Uterus (tissue), 2 donors: ENCODE measurements around the gene MYH7.

ENCODE experiments used
- CTCF ChIP-seq, 4 experiments: fragments of 200-600 bp in 2 of 4; fragments of 450-650 bp in 2 of 4; sonication (generic) in 2 of 4; IDR thresholded peaks; one replicate each; pipeline ENCODE4 v1.5.1; 2016 to 2019; ENCODE audit warnings: antibody characterized with exemption in 4 of 4, mild to moderate bottlenecking in 2 of 4, moderate library complexity in 1 of 4
- POLR2A ChIP-seq, 2 donors: fragments of 450-650 bp; IDR thresholded peaks; one replicate each; pipeline ENCODE4 v1.6.1; 2016; ENCODE audit warnings: antibody characterized with exemption in 2 of 2, mild to moderate bottlenecking in 1 of 2, moderate library complexity in 1 of 2

DNA sequence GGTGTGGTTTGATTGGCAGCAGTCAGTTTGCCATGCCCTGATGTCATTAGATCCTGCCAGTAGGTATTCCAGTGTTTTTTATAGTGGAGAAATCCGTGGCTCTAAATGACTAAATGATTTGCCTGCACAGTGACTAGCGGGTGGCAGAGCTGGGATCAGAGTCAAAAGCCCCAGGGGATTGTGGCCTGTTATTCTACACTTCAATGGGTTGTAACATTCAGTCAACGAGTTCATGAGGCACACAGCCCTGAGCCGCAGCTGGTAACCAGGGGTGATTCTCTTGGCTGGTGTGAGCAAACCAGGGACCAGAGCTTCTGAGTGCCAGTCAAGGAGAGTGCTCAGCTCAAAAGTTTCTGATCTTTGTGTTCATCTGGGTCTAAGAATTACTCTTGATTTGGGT lies 29.2 kb downstream of the MYH7 start:
- TF ChIP-seq CTCF (IDR thresholded peaks at IDR 0.05) (no peak), POLR2A (IDR thresholded peaks at IDR 0.05) (no peak)
